Trophoblast cell (in vitro differentiated cells and primary cell): Measurements from ENCODE around the gene N4BP3.

Source experiments
- DNase-seq, 2 donors: peaks; one replicate each; pipeline ENCODE4 v3.0.0-alpha.2; 2016
- H2AFZ ChIP-seq: 2 replicates; pipeline ENCODE4 v1.6.1; 2013; ENCODE audit warnings: low read length, moderate library complexity, mild to moderate bottlenecking; ENCODE audit not compliant: insufficient read depth, poor library complexity
- H2AK5ac ChIP-seq: 2 replicates; pipeline ENCODE4 v1.6.1; 2013; ENCODE audit warnings: mild to moderate bottlenecking, low read length
- H2BK120ac ChIP-seq: 2 replicates; pipeline ENCODE4 v1.6.1; 2013; ENCODE audit warnings: low read length, mild to moderate bottlenecking, moderate library complexity; ENCODE audit not compliant: insufficient read depth, poor library complexity
- H2BK12ac ChIP-seq: 2 replicates; pipeline ENCODE4 v1.6.1; 2013; ENCODE audit warnings: mild to moderate bottlenecking, low read length, moderate library complexity
- H2BK5ac ChIP-seq: 2 replicates; pipeline ENCODE4 v1.6.1; 2013; ENCODE audit warnings: low read length, low read depth, moderate library complexity, mild to moderate bottlenecking; ENCODE audit not compliant: poor library complexity
- H3K14ac ChIP-seq: 2 replicates; pipeline ENCODE4 v1.6.1; 2013; ENCODE audit warnings: mild to moderate bottlenecking, low read length
- H3K18ac ChIP-seq: 2 replicates; pipeline ENCODE4 v1.6.1; 2013; ENCODE audit warnings: mild to moderate bottlenecking, low read length
- H3K23ac ChIP-seq: 2 replicates; pipeline ENCODE4 v1.6.1; 2013; ENCODE audit warnings: low read length
- H3K27ac ChIP-seq: 2 replicates; pipeline ENCODE4 v1.5.1; 2013; ENCODE audit warnings: low read depth, mild to moderate bottlenecking, inconsistent platforms, low read length, moderate library complexity
- H3K27me3 ChIP-seq: 2 replicates; pipeline ENCODE4 v1.6.1; 2013; ENCODE audit warnings: inconsistent platforms, mild to moderate bottlenecking, low read length, moderate library complexity; ENCODE audit not compliant: insufficient read depth
- H3K36me3 ChIP-seq, 2 experiments: 1 replicate in 1 of 2; 2 replicates in 1 of 2; pipeline ENCODE4 v1.6.1; 2013; ENCODE audit warnings: low read length in 2 of 2, mild to moderate bottlenecking in 2 of 2, moderate library complexity in 1 of 2; ENCODE audit not compliant: insufficient read depth in 2 of 2, control insufficient read depth in 1 of 2
- H3K4ac ChIP-seq: 2 replicates; pipeline ENCODE4 v1.6.1; 2013; ENCODE audit warnings: low read depth, mild to moderate bottlenecking, low read length, moderate library complexity
- H3K4me1 ChIP-seq, 2 experiments: 1 replicate in 1 of 2; 2 replicates in 1 of 2; pipeline ENCODE4 v1.6.1; 2013; ENCODE audit warnings: low read length in 2 of 2, mild to moderate bottlenecking in 2 of 2, moderate library complexity in 1 of 2; ENCODE audit not compliant: insufficient read depth in 2 of 2, control insufficient read depth in 1 of 2
- H3K4me2 ChIP-seq: 2 replicates; pipeline ENCODE4 v1.6.1; 2013; ENCODE audit warnings: inconsistent platforms, mild to moderate bottlenecking, low read length, moderate library complexity
- H3K4me3 ChIP-seq: 2 replicates; pipeline ENCODE4 v1.5.1; 2013; ENCODE audit warnings: mild to moderate bottlenecking, low read depth, low read length, inconsistent platforms
- H3K79me1 ChIP-seq: one replicate; pipeline ENCODE4 v1.6.1; 2013; ENCODE audit warnings: low read length
- H3K79me2 ChIP-seq: 2 replicates; pipeline ENCODE4 v1.6.1; 2013; ENCODE audit warnings: low read length, mild to moderate bottlenecking; ENCODE audit not compliant: control insufficient read depth, insufficient read depth, poor library complexity
- H3K9ac ChIP-seq: 2 replicates; pipeline ENCODE4 v1.6.1; 2013; ENCODE audit warnings: mild to moderate bottlenecking, low read length
- H3K9me3 ChIP-seq: 2 replicates; pipeline ENCODE4 v1.6.1; 2013; ENCODE audit warnings: low read depth, mild to moderate bottlenecking, control low read depth, inconsistent platforms, low read length; ENCODE audit not compliant: insufficient read depth
- H4K12ac ChIP-seq: 2 replicates; pipeline ENCODE4 v1.6.1; 2013; ENCODE audit warnings: low read depth, mild to moderate bottlenecking, low read length, moderate library complexity
- H4K8ac ChIP-seq: 2 replicates; pipeline ENCODE4 v1.6.1; 2013; ENCODE audit warnings: low read depth, mild to moderate bottlenecking, low read length, moderate library complexity
- H4K91ac ChIP-seq: one replicate; pipeline ENCODE4 v1.6.1; 2013; ENCODE audit warnings: low read depth, mild to moderate bottlenecking, low read length, moderate library complexity
- WGBS: extraction: QIAGEN DNeasy Blood & Tissue Kit; methylation state at CpG from one replicate; pipeline ENCODE4 v1.1.7; 2013; ENCODE audit warnings: missing lambda C conversion rate; ENCODE audit not compliant: insufficient read length, insufficient coverage; ENCODE audit errors: extremely low coverage; 5-methylcytosine and 5-hydroxymethylcytosine counted together

Gene N4BP3

GRCh38 chr5:178145965-178146820 is 32.9 kb downstream of the N4BP3 start:
- Histone ChIP-seq H2BK120ac (no peak overlapping the region), H3K18ac (no peak overlapping the region), H3K4me3 (no peak overlapping the region), H2BK12ac (no peak overlapping the region), H3K9ac (no peak overlapping the region), H3K14ac (no peak overlapping the region), H3K36me3 (peaks cover 66 to 79% of the 10 kb centered on the region in 2 experiments), H3K4me2 (no peak overlapping the region), H3K79me2 (no peaks in the 10 kb centered on the region), H3K27me3 (no peaks in the 10 kb centered on the region), H2AFZ (no peak overlapping the region), H3K27ac (no peak overlapping the region), H4K12ac (no peak overlapping the region), H2BK5ac (no peak overlapping the region), H3K23ac (no peak overlapping the region), H2AK5ac (no peak overlapping the region), H4K8ac (no peak overlapping the region), H3K79me1 (no peaks in the 10 kb centered on the region), H3K4me1 (peaks cover 2 to 3% of the 10 kb centered on the region in 2 experiments), H4K91ac (no peak overlapping the region), H3K4ac (no peak overlapping the region), H3K9me3 (peaks cover 3% of the 10 kb centered on the region)
- peak; percentile 86 to 92 for DNase-seq
- no CpG with 5 or more reads among the region's 14 CpGs for WGBS

- H3K4ac ChIP-seq, result no peak overlapping the region
Observed at GRCh38 chr5:178147406-178147805, 34.1 kb downstream of the N4BP3 start.

GRCh38 chr5:178149199-178149932 is 36.0 kb downstream of the N4BP3 start:
- no peak overlapping the region for H3K27ac ChIP-seq
- no peak overlapping the region for H4K91ac ChIP-seq
- H3K27me3 ChIP-seq, result no peaks in the 10 kb centered on the region
- H3K9ac ChIP-seq, result no peak overlapping the region
- no peak overlapping the region for H4K12ac ChIP-seq
- H3K4ac ChIP-seq, result no peak overlapping the region
- no peak overlapping the region for H2BK5ac ChIP-seq
- H2AK5ac ChIP-seq, result no peak overlapping the region
- no peak overlapping the region for H3K14ac ChIP-seq
- peaks cover 52 to 66% of the 10 kb centered on the region in 2 experiments for H3K36me3 ChIP-seq
- H2BK120ac ChIP-seq, result no peak overlapping the region
- no peak overlapping the region for H4K8ac ChIP-seq
- H3K18ac ChIP-seq, result no peak overlapping the region
- peaks cover 4% of the 10 kb centered on the region for H3K79me2 ChIP-seq
- no peaks in the 10 kb centered on the region for H3K9me3 ChIP-seq
- H2BK12ac ChIP-seq, result no peak overlapping the region
- WGBS, result no CpG with 5 or more reads among the region's 11 CpGs
- no peak overlapping the region for H3K4me3 ChIP-seq
- no peak for DNase-seq
- no peak overlapping the region for H3K4me2 ChIP-seq
- H2AFZ ChIP-seq, result no peak overlapping the region
- H3K79me1 ChIP-seq, result peaks cover 3% of the 10 kb centered on the region
- no peak overlapping the region for H3K23ac ChIP-seq
- peaks cover 7 to 11% of the 10 kb centered on the region in 2 experiments for H3K4me1 ChIP-seq

More at GRCh38 chr5:178147406-178147805, 34.1 kb downstream of the N4BP3 start:
- H3K36me3 ChIP-seq, result peaks cover 67 to 80% of the 10 kb centered on the region in 2 experiments
- no peak overlapping the region for H4K91ac ChIP-seq
- H3K14ac ChIP-seq, result no peak overlapping the region
- no peak overlapping the region for H4K12ac ChIP-seq
- no peak overlapping the region for H3K4me3 ChIP-seq
- WGBS, result no CpG with 5 or more reads among the region's 15 CpGs
- H3K18ac ChIP-seq, result no peak overlapping the region
- no peaks in the 10 kb centered on the region for H3K79me2 ChIP-seq
- H2BK12ac ChIP-seq, result no peak overlapping the region
- no peak overlapping the region for H3K23ac ChIP-seq
- peaks cover 3% of the 10 kb centered on the region for H3K9me3 ChIP-seq
- no peak overlapping the region for H3K27ac ChIP-seq
- no peak overlapping the region for H2BK5ac ChIP-seq
- H3K4me2 ChIP-seq, result no peak overlapping the region
- H3K79me1 ChIP-seq, result no peaks in the 10 kb centered on the region
- H3K27me3 ChIP-seq, result no peaks in the 10 kb centered on the region
- H2BK120ac ChIP-seq, result no peak overlapping the region
- no peak overlapping the region for H4K8ac ChIP-seq
- no peak overlapping the region for H2AK5ac ChIP-seq
- no peak overlapping the region for H3K9ac ChIP-seq
- peaks cover 2 to 3% of the 10 kb centered on the region in 2 experiments for H3K4me1 ChIP-seq
- H2AFZ ChIP-seq, result no peak overlapping the region
- DNase-seq, result no peak

DNA sequence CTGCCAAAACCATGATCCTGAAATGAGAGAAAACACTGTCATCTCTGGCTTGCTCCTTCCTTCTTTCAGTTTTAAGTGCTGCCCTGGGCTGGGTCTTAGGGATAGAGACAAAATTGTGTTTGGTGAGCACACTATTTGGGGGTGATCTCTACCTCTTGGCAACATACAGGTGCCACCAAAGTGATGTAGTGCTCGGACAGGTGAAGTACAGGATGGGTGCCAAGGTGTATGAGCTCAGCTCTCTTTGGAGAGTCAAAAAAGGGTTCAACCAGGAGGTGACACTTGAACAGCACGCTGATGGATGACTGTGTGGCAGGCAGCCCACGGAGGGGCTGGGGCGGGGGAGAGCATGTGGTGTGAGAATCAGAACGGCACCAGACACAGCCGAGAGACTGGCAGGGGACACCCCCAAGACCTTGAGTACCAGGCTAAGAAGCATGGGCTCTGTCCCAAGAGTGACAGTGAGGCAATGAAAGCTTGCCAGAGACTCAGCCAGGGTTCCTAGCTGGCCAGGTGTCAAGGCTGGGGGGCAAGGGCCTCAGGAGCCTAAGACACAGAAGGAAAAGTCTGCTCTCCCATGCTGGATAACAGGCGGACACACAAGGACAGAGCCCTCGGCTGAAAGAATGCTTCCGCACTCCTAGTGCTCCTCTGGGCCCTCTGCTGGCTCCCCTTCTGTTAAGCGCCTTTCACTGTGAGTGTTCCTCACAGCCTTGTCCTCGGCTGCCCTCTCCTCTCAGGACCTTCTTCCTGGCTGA is 37.8 kb downstream of the N4BP3 start:
- no peak overlapping the region for H4K12ac ChIP-seq
- no peak overlapping the region for H3K27ac ChIP-seq
- H3K4me3 ChIP-seq, result no peak overlapping the region
- H3K27me3 ChIP-seq, result no peaks in the 10 kb centered on the region
- peaks cover 6 to 10% of the 10 kb centered on the region in 2 experiments for H3K4me1 ChIP-seq
- H2BK12ac ChIP-seq, result no peak overlapping the region
- H2AK5ac ChIP-seq, result no peak overlapping the region
- no peak overlapping the region for H2AFZ ChIP-seq
- no peak overlapping the region for H3K4me2 ChIP-seq
- no peaks in the 10 kb centered on the region for H3K9me3 ChIP-seq
- WGBS, result no CpG with 5 or more reads among the region's 11 CpGs
- H3K14ac ChIP-seq, result no peak overlapping the region
- H2BK5ac ChIP-seq, result no peak overlapping the region
- no peak overlapping the region for H4K8ac ChIP-seq
- H3K23ac ChIP-seq, result no peak overlapping the region
- H4K91ac ChIP-seq, result no peak overlapping the region
- H3K79me1 ChIP-seq, result peaks cover 3% of the 10 kb centered on the region
- no peak overlapping the region for H2BK120ac ChIP-seq
- no peak for DNase-seq
- H3K79me2 ChIP-seq, result peaks cover 4% of the 10 kb centered on the region
- no peak overlapping the region for H3K4ac ChIP-seq
- H3K9ac ChIP-seq, result no peak overlapping the region
- peaks cover 46 to 58% of the 10 kb centered on the region in 2 experiments for H3K36me3 ChIP-seq
- no peak overlapping the region for H3K18ac ChIP-seq
